H7 (cell line): ENCODE results near the gene CCNI2. TPM values are rescaled to one million over a fixed set of nuclear protein-coding genes. Genes with fewer than 3 reads are reported as not detected.

ENCODE experiments used
- DNase-seq: peaks from one replicate; pipeline ENCODE4 v3.0.0; 2012
- H3K27me3 ChIP-seq: 2 replicates; pipeline ENCODE4 v1.6.0; 2011; ENCODE audit warnings: mild to moderate bottlenecking, low read length; ENCODE audit not compliant: control insufficient read depth, insufficient read depth
- H3K36me3 ChIP-seq: replicated peaks from 2 replicates; pipeline ENCODE4 v1.5.1; 2011; ENCODE audit warnings: low read length; ENCODE audit not compliant: control insufficient read depth, insufficient read depth
- H3K4me3 ChIP-seq: 2 replicates; pipeline ENCODE4 v1.5.1; 2011; ENCODE audit warnings: low read depth, mild to moderate bottlenecking, control low read depth, low read length, moderate library complexity; ENCODE audit not compliant: insufficient read depth
- total RNA-seq: library from RNA; depleted of rRNA; stranded (reverse); fragments of >200 nt; shearing (Covaris generic); gene quantifications from 2 replicates; pipeline ENCODE4 v1.2.3, GENCODE V29; 2014

The CCNI2 gene
- total RNA-seq, 1 experiment from 2014 or later, result 0.07 TPM

GRCh38 chr5:132766020-132766805 is 19.0 kb downstream of the CCNI2 start:
- Histone ChIP-seq H3K4me3 (no peak overlapping the region), H3K27me3 (no peaks in the 10 kb centered on the region), H3K36me3 (peaks cover 2% of the 10 kb centered on the region)
- DNase-seq, result peak; percentile 32

- Histone ChIP-seq H3K36me3 (no peaks in the 10 kb centered on the region; the same call in none of the 2 replicates), H3K4me3 (no peak overlapping the region), H3K27me3 (no peaks in the 10 kb centered on the region)
- peak; percentile 22 for DNase-seq
Measured at GRCh38 chr5:132766806-132767055, 19.5 kb downstream of the CCNI2 start.

- DNase-seq, result no peak
- no peaks in the 10 kb centered on the region for H3K27me3 ChIP-seq
- no peaks in the 10 kb centered on the region; the same call in none of the 2 replicates for H3K36me3 ChIP-seq
- H3K4me3 ChIP-seq, result no peak overlapping the region
Measured at GRCh38 chr5:132767150-132767549, 19.9 kb downstream of the CCNI2 start.

- no peak overlapping the region for H3K4me3 ChIP-seq
- H3K27me3 ChIP-seq, result no peaks in the 10 kb centered on the region
- no peaks in the 10 kb centered on the region; the same call in 1 of the 2 replicates for H3K36me3 ChIP-seq
- DNase-seq, result no peak
Measured at GRCh38 chr5:132768485-132768868, 21.3 kb downstream of the CCNI2 start.

GRCh38 chr5:132770476-132771159 is 23.4 kb downstream of the CCNI2 start:
- peak; percentile 49 for DNase-seq
- H3K27me3 ChIP-seq, result peaks cover 3% of the 10 kb centered on the region; the same call in 1 of the 2 replicates
- H3K36me3 ChIP-seq, result no peaks in the 10 kb centered on the region
- no peak overlapping the region for H3K4me3 ChIP-seq

GRCh38 chr5:132771503-132771998 is 24.3 kb downstream of the CCNI2 start:
- peaks cover 11% of the 10 kb centered on the region for H3K27me3 ChIP-seq
- peak; percentile 66 for DNase-seq
- H3K36me3 ChIP-seq, result no peaks in the 10 kb centered on the region
- H3K4me3 ChIP-seq, result no peak overlapping the region

- Histone ChIP-seq H3K36me3 (no peaks in the 10 kb centered on the region), H3K4me3 (no peak overlapping the region), H3K27me3 (peaks cover 15% of the 10 kb centered on the region)
- DNase-seq, result peak; percentile 32
Measured at GRCh38 chr5:132772291-132773070, 25.3 kb downstream of the CCNI2 start.

GRCh38 chr5:132773114-132773513 is 25.9 kb downstream of the CCNI2 start:
- Histone ChIP-seq H3K36me3 (no peaks in the 10 kb centered on the region), H3K4me3 (no peak overlapping the region), H3K27me3 (peaks cover 22% of the 10 kb centered on the region)
- peak; percentile 17 for DNase-seq

GRCh38 chr5:132773601-132774355 is 26.6 kb downstream of the CCNI2 start:
- peak; percentile 16 for DNase-seq
- H3K36me3 ChIP-seq, result no peaks in the 10 kb centered on the region

GRCh38 chr5:132774406-132774805 is 27.2 kb downstream of the CCNI2 start:
- no peak overlapping the region for H3K4me3 ChIP-seq
- no peaks in the 10 kb centered on the region for H3K36me3 ChIP-seq
- H3K27me3 ChIP-seq, result peaks cover 29% of the 10 kb centered on the region
- DNase-seq, result peak; percentile 15

More at GRCh38 chr5:132773601-132774355, 26.6 kb downstream of the CCNI2 start:
- H3K27me3 ChIP-seq, result peaks cover 26% of the 10 kb centered on the region
- no peak overlapping the region for H3K4me3 ChIP-seq

GRCh38 chr5:132774896-132775295 is 27.7 kb downstream of the CCNI2 start:
- Histone ChIP-seq H3K36me3 (no peaks in the 10 kb centered on the region), H3K4me3 (no peak overlapping the region), H3K27me3 (peaks cover 32% of the 10 kb centered on the region)
- DNase-seq, result peak; percentile 11

- Histone ChIP-seq H3K4me3 (no peak overlapping the region), H3K27me3 (peaks cover 34% of the 10 kb centered on the region)
- DNase-seq, result peak; percentile 19
Measured at GRCh38 chr5:132775476-132775961, 28.3 kb downstream of the CCNI2 start.

GRCh38 chr5:132776131-132776937 is 29.1 kb downstream of the CCNI2 start:
- peaks cover 34% of the 10 kb centered on the region for H3K27me3 ChIP-seq
- H3K4me3 ChIP-seq, result peak overlapping the region; percentile 63
- peak; percentile 69 for DNase-seq
- H3K36me3 ChIP-seq, result no peaks in the 10 kb centered on the region

More at GRCh38 chr5:132775476-132775961, 28.3 kb downstream of the CCNI2 start:
- H3K36me3 ChIP-seq, result no peaks in the 10 kb centered on the region
